SK-N-SH (cell line): ENCODE results near the gene SNX24. TPM values are rescaled to one million over a fixed set of nuclear protein-coding genes. Genes with fewer than 3 reads are reported as not detected.

ENCODE experiments used
- CTCF ChIA-PET: fragments of 300-600, 350-600 bp; formaldehyde crosslinking; extraction: SDS; loops from one replicate; lab custom pipeline; 2021; lab: Yijun Ruan, JAX
- POLR2A ChIA-PET: fragments of 350-600 bp; sonication (Branson Sonifier 250); formaldehyde crosslinking; extraction: SDS; loops from one replicate; lab custom pipeline; 2020; ENCODE audit warnings: antibody characterized with exemption, inconsistent platforms; lab: Yijun Ruan, JAX
- DNase-seq: peaks from one replicate; pipeline ENCODE4 v3.0.0; 2012
- H2AFZ ChIP-seq: fragments of 200-600 bp; sonication (generic); 2 replicates; pipeline ENCODE4 v1.8.1; 2016; ENCODE audit warnings: antibody characterized with exemption, mild to moderate bottlenecking, low read depth
- H3F3A ChIP-seq: fragments of 200-600 bp; sonication (generic); replicated peaks from 2 replicates; pipeline ENCODE3; 2016; ENCODE audit warnings: antibody characterized with exemption, mild to moderate bottlenecking; ENCODE audit not compliant: insufficient read depth
- H3K27ac ChIP-seq, 2 experiments: fragments of 200-500 bp in 1 of 2; fragments of 200-600 bp in 1 of 2; sonication (Bioruptor generic) in 1 of 2; sonication (generic), shearing (Covaris generic) in 1 of 2; 2 replicates each; pipeline versions ENCODE4 v1.5.1 to v1.6.1; 2014 to 2016; ENCODE audit warnings: low read depth in 2 of 2, inconsistent platforms in 1 of 2, low read length in 1 of 2, mild to moderate bottlenecking in 1 of 2, mixed read lengths in 1 of 2
- H3K27me3 ChIP-seq: fragments of 200-600 bp; sonication (generic), shearing (Covaris generic); 2 replicates; pipeline ENCODE4 v1.6.1; 2016; ENCODE audit warnings: mixed run types; ENCODE audit not compliant: insufficient read depth
- H3K36me3 ChIP-seq, 2 experiments: fragments of 200-500 bp in 1 of 2; fragments of 200-600 bp in 1 of 2; sonication (Bioruptor generic) in 1 of 2; sonication (generic) in 1 of 2; replicated peaks in 1 of 2; 2 replicates each; pipeline versions ENCODE3 to v1.5.1; 2014 to 2016; ENCODE audit warnings: low read length in 1 of 2, mild to moderate bottlenecking in 1 of 2; ENCODE audit not compliant: insufficient read depth in 2 of 2, control insufficient read depth in 1 of 2
- H3K4me1 ChIP-seq, 2 experiments: fragments of 200-500 bp in 1 of 2; fragments of 200-600 bp in 1 of 2; sonication (Bioruptor generic) in 1 of 2; sonication (generic), shearing (Covaris generic) in 1 of 2; 2 replicates each; pipeline versions ENCODE4 v1.5.1 to v1.6.1; 2014 to 2016; ENCODE audit warnings: low read depth in 1 of 2, low read length in 1 of 2, mixed run types in 1 of 2; ENCODE audit not compliant: insufficient read depth in 2 of 2, control insufficient read depth in 1 of 2
- H3K4me2 ChIP-seq: fragments of 200-600 bp; sonication (generic), shearing (Covaris generic); 2 replicates; pipeline ENCODE4 v1.6.1; 2017; ENCODE audit warnings: mixed run types
- H3K4me3 ChIP-seq, 2 experiments: fragments of 200-500 bp in 1 of 2; fragments of 200-600 bp in 1 of 2; sonication (Bioruptor generic) in 1 of 2; sonication (generic), shearing (Covaris generic) in 1 of 2; 2 replicates each; pipeline versions ENCODE4 v1.5.1 to v1.8.1; 2014 to 2016; ENCODE audit warnings: low read depth in 2 of 2, inconsistent platforms in 1 of 2, low read length in 1 of 2, mild to moderate bottlenecking in 1 of 2, mixed read lengths in 1 of 2, moderate library complexity in 1 of 2
- H3K79me2 ChIP-seq: fragments of 200-600 bp; sonication (generic); 2 replicates; pipeline ENCODE4 v1.8.1; 2017; ENCODE audit warnings: mild to moderate bottlenecking; ENCODE audit not compliant: insufficient read depth
- H3K9ac ChIP-seq: fragments of 200-600 bp; sonication (generic); 2 replicates; pipeline ENCODE4 v1.6.1; 2017; ENCODE audit warnings: mixed run types
- H3K9me2 ChIP-seq: fragments of 200-600 bp; sonication (generic); 2 replicates; pipeline ENCODE4 v1.6.1; 2017; ENCODE audit warnings: mixed run types
- H3K9me3 ChIP-seq: fragments of 200-600 bp; sonication (generic); 2 replicates; pipeline ENCODE4 v1.6.1; 2017; ENCODE audit warnings: mixed run types, mild to moderate bottlenecking, moderate library complexity
- H4K20me1 ChIP-seq: fragments of 200-600 bp; sonication (generic); 2 replicates; pipeline ENCODE4 v1.6.1; 2017; ENCODE audit warnings: mild to moderate bottlenecking, mixed run types; ENCODE audit not compliant: insufficient read depth
- CHD2 ChIP-seq: fragments of 150-350 bp; IDR thresholded peaks from 2 replicates; pipeline ENCODE4 v1.6.1; 2018; ENCODE audit warnings: low read length; ENCODE audit not compliant: partially characterized antibody
- EP300 ChIP-seq, 2 experiments: IDR thresholded peaks; 2 replicates each; pipeline versions ENCODE4 v1.4.0 to v1.6.1; 2012; ENCODE audit warnings: borderline replicate concordance in 1 of 2, low read depth in 1 of 2, low read length in 1 of 2
- FOSL2 ChIP-seq: IDR thresholded peaks from 2 replicates; pipeline ENCODE4 v1.4.0; 2012; ENCODE audit warnings: low read depth, mild to moderate bottlenecking, moderate library complexity, borderline replicate concordance
- FOXJ3 ChIP-seq: sonication (generic); formaldehyde crosslinking; IDR thresholded peaks from 2 replicates; pipeline ENCODE4 v1.5.1; 2020; ENCODE audit warnings: mild to moderate bottlenecking, missing genetic modification reagents
- GABPA ChIP-seq: IDR thresholded peaks from 2 replicates; pipeline ENCODE4 v1.4.0; 2012; ENCODE audit warnings: low read depth, mild to moderate bottlenecking
- GATA2 ChIP-seq: sonication (generic); formaldehyde crosslinking; IDR thresholded peaks from 2 replicates; pipeline ENCODE4 v1.5.0; 2020; ENCODE audit warnings: mild to moderate bottlenecking, missing genetic modification reagents
- MEF2A ChIP-seq: IDR thresholded peaks from 2 replicates; pipeline ENCODE4 v1.4.0; 2012; ENCODE audit warnings: low read depth, borderline replicate concordance
- NRF1 ChIP-seq: IDR thresholded peaks from 2 replicates; pipeline ENCODE4 v1.6.1; 2012; ENCODE audit warnings: low read depth, mild to moderate bottlenecking, low read length
- POLR2AphosphoS5 ChIP-seq: IDR thresholded peaks from 2 replicates; pipeline ENCODE4 v1.6.1; 2012; ENCODE audit warnings: low read depth, low read length
- RAD21 ChIP-seq: IDR thresholded peaks from 2 replicates; pipeline ENCODE4 v1.6.1; 2012; ENCODE audit warnings: mild to moderate bottlenecking, low read length
- SIN3A ChIP-seq: IDR thresholded peaks from 2 replicates; pipeline ENCODE4 v1.6.1; 2012; ENCODE audit warnings: low read depth, mild to moderate bottlenecking, low read length, moderate library complexity, borderline replicate concordance
- TAF1 ChIP-seq: IDR thresholded peaks from 2 replicates; pipeline ENCODE4 v1.6.1; 2012; ENCODE audit warnings: low read depth, mild to moderate bottlenecking, low read length, moderate library complexity, borderline replicate concordance
- YY1 ChIP-seq: IDR thresholded peaks from 2 replicates; pipeline ENCODE4 v1.4.0; 2012; ENCODE audit warnings: low read depth, mild to moderate bottlenecking
- whole genome bisulfite sequencing: methylation state at CpG from one replicate; pipeline ENCODE4 v1.1.6; 2017; ENCODE audit warnings: low lambda C conversion rate; 5-methylcytosine and 5-hydroxymethylcytosine counted together
- polyA plus RNA-seq, 3 experiments: library from polyadenylated mRNA; depleted of rRNA; stranded (reverse); fragments of >200 nt; gene quantifications; 2 replicates each; pipeline ENCODE4 v1.2.3, GENCODE V29; 2012
- TF ChIP-seq, protein P1 (sequence below): fragments of 200-600 bp; sonication (generic); IDR thresholded peaks from 2 replicates; pipeline ENCODE4 v1.6.1; 2017; ENCODE audit warnings: antibody characterized with exemption, mild to moderate bottlenecking, moderate library complexity
- TF ChIP-seq, protein P2 (sequence below): IDR thresholded peaks from 2 replicates; pipeline ENCODE4 v1.4.0; 2012; ENCODE audit warnings: low read depth, borderline replicate concordance
- TF ChIP-seq, protein P3 (sequence below): IDR thresholded peaks from 2 replicates; pipeline ENCODE4 v1.4.0; 2012; ENCODE audit warnings: low read depth, borderline replicate concordance

SNX24 gene
- polyA plus RNA-seq, 1 of the 3 experiments (the other 2 are of a cell fraction): 8.2 TPM

DNA sequence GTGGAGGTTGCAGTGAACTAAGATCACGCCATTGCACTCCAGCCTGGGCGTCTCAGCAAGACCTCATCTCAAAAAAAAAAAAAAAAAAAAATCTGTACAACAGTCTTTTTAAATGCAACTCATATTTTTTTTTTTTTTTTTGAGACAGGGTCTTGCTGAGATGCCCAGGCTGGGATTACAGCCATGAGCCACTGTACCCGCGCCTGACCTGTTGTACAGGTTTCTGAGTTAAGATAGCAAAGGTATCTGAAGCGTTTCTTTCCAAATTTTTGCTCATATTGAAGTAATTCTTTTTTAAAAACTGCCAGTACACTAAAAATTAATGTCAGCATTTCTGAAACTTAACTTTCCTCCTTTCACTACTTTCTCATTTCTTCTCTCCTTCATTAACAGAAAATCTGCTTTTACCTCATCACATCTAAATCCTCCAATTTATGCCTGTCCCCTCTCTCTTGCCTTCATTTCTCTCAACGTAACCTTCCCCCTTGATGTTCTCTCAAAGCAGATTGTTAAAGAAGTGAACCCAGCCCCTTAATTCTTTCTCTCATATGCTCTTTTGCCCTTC is 3.3 kb upstream of the SNX24 start:
- Histone ChIP-seq H3K9ac (no peak overlapping the region), H3K27ac (no peak overlapping the region), H3K9me2 (no peaks in the 10 kb centered on the region), H3K79me2 (peaks cover 13% of the 10 kb centered on the region), H3F3A (peaks cover 5% of the 10 kb centered on the region), H4K20me1 (no peaks in the 10 kb centered on the region), H3K4me1 (peaks cover 5 to 7% of the 10 kb centered on the region in 2 experiments; a peak in 3 of 4 replicates), H2AFZ (no peak overlapping the region), H3K27me3 (no peaks in the 10 kb centered on the region), H3K4me3 (no peak overlapping the region), H3K4me2 (no peak overlapping the region), H3K9me3 (no peaks in the 10 kb centered on the region), H3K36me3 (no peaks in the 10 kb centered on the region)
- POLR2A ChIA-PET: no interaction called here
- DNase-seq: no peak
- TF ChIP-seq, protein P1, sequence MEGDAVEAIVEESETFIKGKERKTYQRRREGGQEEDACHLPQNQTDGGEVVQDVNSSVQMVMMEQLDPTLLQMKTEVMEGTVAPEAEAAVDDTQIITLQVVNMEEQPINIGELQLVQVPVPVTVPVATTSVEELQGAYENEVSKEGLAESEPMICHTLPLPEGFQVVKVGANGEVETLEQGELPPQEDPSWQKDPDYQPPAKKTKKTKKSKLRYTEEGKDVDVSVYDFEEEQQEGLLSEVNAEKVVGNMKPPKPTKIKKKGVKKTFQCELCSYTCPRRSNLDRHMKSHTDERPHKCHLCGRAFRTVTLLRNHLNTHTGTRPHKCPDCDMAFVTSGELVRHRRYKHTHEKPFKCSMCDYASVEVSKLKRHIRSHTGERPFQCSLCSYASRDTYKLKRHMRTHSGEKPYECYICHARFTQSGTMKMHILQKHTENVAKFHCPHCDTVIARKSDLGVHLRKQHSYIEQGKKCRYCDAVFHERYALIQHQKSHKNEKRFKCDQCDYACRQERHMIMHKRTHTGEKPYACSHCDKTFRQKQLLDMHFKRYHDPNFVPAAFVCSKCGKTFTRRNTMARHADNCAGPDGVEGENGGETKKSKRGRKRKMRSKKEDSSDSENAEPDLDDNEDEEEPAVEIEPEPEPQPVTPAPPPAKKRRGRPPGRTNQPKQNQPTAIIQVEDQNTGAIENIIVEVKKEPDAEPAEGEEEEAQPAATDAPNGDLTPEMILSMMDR: no peak
- TF ChIP-seq GABPA (no peak), CHD2 (no peak), EP300 (IDR thresholded peaks at IDR 0.05; ENCODE audit: borderline replicate concordance in 1 of 2, low read depth in 1 of 2, low read length in 1 of 2) (no peak), YY1 (no peak), SIN3A (no peak), TAF1 (no peak)
- TF ChIP-seq, protein P2, sequence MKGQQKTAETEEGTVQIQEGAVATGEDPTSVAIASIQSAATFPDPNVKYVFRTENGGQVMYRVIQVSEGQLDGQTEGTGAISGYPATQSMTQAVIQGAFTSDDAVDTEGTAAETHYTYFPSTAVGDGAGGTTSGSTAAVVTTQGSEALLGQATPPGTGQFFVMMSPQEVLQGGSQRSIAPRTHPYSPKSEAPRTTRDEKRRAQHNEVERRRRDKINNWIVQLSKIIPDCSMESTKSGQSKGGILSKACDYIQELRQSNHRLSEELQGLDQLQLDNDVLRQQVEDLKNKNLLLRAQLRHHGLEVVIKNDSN: no peak
- 94% methylated on average over 6 of the region's 6 CpGs for WGBS
- CTCF ChIA-PET: no interaction called here

DNA sequence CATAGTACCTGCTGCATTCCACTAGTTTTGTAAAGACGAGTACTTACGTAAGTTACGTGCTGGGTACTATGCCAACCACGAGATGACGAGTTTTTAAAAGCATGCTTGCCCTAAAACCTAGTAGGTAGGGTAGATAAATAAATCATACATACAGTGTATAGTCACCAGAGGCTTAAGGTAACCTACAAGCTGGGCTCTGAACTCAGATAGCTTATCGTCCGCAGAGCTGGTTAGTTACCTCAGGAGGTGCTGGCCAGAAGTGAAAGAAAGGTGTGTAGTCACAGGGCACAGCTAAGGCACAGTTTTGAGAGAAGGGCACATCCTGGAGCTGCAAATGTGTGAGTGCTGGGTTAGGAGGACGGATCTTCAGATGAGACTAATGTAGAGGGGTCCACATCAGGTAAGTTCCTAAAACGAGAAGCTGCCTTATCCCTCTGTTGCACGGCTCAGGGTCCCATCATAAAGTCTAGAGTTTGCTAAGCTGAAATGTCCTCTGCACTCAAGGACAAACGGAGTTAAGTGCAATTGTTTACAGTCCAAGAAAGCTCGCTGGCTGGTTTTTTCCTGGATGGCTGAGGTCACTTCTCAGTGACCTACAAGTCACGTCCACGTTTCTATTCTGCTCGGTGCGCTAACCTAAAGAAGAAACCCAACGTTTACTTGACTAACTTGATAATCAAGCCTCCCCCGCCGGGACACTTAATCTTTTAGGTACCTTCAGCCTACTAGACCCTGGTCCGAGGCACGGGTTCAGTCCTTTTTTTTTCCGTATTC is 1.1 kb upstream of the SNX24 start:
- Histone ChIP-seq H2AFZ (peak overlapping the region; percentile 96), H3K9ac (peak overlapping the region; percentile 83), H3F3A (peaks cover 5% of the 10 kb centered on the region), H3K4me3 (peak overlapping the region; percentile 86 to 90), H3K4me1 (peaks cover 7% of the 10 kb centered on the region in 2 experiments; a peak in 3 of 4 replicates), H4K20me1 (no peaks in the 10 kb centered on the region), H3K27ac (peak overlapping the region; percentile 79 to 93; a peak in 2 of 4 replicates), H3K4me2 (peak overlapping the region; percentile 75), H3K9me3 (no peaks in the 10 kb centered on the region), H3K27me3 (no peaks in the 10 kb centered on the region), H3K9me2 (no peaks in the 10 kb centered on the region), H3K79me2 (peaks cover 36% of the 10 kb centered on the region), H3K36me3 (no peaks in the 10 kb centered on the region)
- no peak for DNase-seq
- CTCF ChIA-PET: interaction anchor here (0.6 to 1.4 kb wide), 3 partner anchors 140 to 501 kb away, joined by 3 to 4 read pairs (median 3); no protein-coding TSS in a partner anchor
- WGBS: 94% methylated on average over 19 of the region's 22 CpGs
- POLR2A ChIA-PET: interaction anchor here (0.6 kb wide), 1 partner anchor 253 kb away, joined by 3 read pairs; no protein-coding TSS in a partner anchor
- TF ChIP-seq FOXJ3 (no peak), FOSL2 (no peak), MEF2A (no peak), CHD2 (no peak), GABPA (no peak), NRF1 (no peak), GATA2 (CRISPR knock-in tag) (no peak), POLR2AphosphoS5 (no peak), RAD21 (no peak), TAF1 (no peak)
- TF ChIP-seq, protein P3, sequence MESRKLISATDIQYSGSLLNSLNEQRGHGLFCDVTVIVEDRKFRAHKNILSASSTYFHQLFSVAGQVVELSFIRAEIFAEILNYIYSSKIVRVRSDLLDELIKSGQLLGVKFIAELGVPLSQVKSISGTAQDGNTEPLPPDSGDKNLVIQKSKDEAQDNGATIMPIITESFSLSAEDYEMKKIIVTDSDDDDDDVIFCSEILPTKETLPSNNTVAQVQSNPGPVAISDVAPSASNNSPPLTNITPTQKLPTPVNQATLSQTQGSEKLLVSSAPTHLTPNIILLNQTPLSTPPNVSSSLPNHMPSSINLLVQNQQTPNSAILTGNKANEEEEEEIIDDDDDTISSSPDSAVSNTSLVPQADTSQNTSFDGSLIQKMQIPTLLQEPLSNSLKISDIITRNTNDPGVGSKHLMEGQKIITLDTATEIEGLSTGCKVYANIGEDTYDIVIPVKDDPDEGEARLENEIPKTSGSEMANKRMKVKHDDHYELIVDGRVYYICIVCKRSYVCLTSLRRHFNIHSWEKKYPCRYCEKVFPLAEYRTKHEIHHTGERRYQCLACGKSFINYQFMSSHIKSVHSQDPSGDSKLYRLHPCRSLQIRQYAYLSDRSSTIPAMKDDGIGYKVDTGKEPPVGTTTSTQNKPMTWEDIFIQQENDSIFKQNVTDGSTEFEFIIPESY: no peak
- TF ChIP-seq, protein P1: no peak
- TF ChIP-seq, protein P2: no peak
